Measurements from ENCODE around the gene SAA1. TPM values are rescaled to one million over a fixed set of nuclear protein-coding genes. Genes with fewer than 3 reads are reported as not detected.

Gene SAA1
- total and polyA plus RNA-seq, 9 of the 15 experiments (the other 6 are each of a cell fraction or from before 2014, with no cell fraction given), result 6.3 TPM; not detected in 8

GRCh38 chr11:18308242-18308641 lies 42.2 kb downstream of the SAA1 start (continued):
- TF ChIP-seq DEAF1 (CRISPR knock-in tag; IDR thresholded peaks at IDR 0.05), result no peak

DNA sequence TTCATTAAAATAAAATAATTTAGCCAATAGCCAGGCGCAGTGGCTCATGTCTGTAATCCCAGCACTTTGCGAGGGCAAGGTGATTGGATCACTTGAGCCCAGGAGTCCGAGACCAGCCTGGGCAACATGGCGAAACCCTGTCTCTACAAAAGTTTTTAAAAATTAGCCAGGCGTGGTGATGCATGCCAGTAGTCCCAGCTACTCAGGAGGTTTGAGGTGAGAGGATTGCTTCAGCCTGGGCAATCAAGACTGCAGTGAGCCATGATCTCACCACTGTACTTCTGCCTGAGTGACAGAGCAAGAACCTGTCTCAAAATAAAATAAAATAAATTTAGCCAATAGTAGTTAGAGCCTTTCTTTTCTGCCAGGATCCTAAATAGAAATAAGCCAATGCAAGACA lies 43.6 kb downstream of the SAA1 start:
- Histone ChIP-seq H3K27ac (ENCODE audit: extremely low read depth, low read depth, low read length) (no peak overlapping the region), H3K4me3 (no peak overlapping the region), H3K4me1 (replicated peaks in 1 of 2; ENCODE audit: control insufficient read depth in 2 of 2, insufficient read depth in 2 of 2, low read length in 2 of 2) (peaks cover 2 to 8% of the 10 kb centered on the region in 2 experiments; a peak in 3 of 5 replicates), H4K20me1 (replicated peaks; ENCODE audit: control insufficient read depth, insufficient read depth, low read length) (no peaks in the 10 kb centered on the region), H3K9me3 (replicated peaks; ENCODE audit: control insufficient read depth, insufficient read depth, low read depth, low read length) (no peaks in the 10 kb centered on the region), H3K36me3 (ENCODE audit: control insufficient read depth, insufficient read depth, low read length) (peaks cover 79% of the 10 kb centered on the region), H3K9ac (ENCODE audit: insufficient read depth in 1 of 2, low read depth in 2 of 2, low read length in 2 of 2) (no peak overlapping the region), H2AFZ (ENCODE audit: low read depth, low read length) (no peak overlapping the region), H3K9me1 (ENCODE audit: control insufficient read depth, insufficient read depth, low read length) (no peaks in the 10 kb centered on the region), H3K79me2 (ENCODE audit: control insufficient read depth, insufficient read depth, low read length) (peaks cover 19% of the 10 kb centered on the region), H3K27me3 (ENCODE audit: control insufficient read depth in 2 of 2, insufficient read depth in 2 of 2, low read length in 2 of 2) (no peaks in the 10 kb centered on the region), H3K4me2 (ENCODE audit: insufficient read depth, low read length) (no peak overlapping the region)
- FAIRE-seq (no peak), DNase-seq (ENCODE audit: extremely low read depth in 1 of 4, low spot score in 3 of 4) (no peak), ATAC-seq (no peak)
- CTCF ChIA-PET (ENCODE audit: low intra/inter-chr PET ratio), result no interaction called here
- intact Hi-C loops (cut with micrococcal nuclease) (no loop called here), in situ Hi-C loops (cut with MboI) (no loop called here)
- 98% methylated on average over 5 of the region's 5 CpGs for WGBS (ENCODE audit: insufficient coverage, low coverage, missing lambda C conversion rate)
- TF ChIP-seq MBD2 (IDR thresholded peaks at IDR 0.05; ENCODE audit: borderline replicate concordance, low read depth) (no peak), HDAC2 (IDR thresholded peaks at IDR 0.05) (no peak), AFF4 (CRISPR knock-in tag; IDR thresholded peaks at IDR 0.05) (no peak), CBX3 (IDR thresholded peaks at IDR 0.05; ENCODE audit: borderline replicate concordance in 1 of 2, low read length in 2 of 2) (no peak), NUFIP1 (IDR thresholded peaks at IDR 0.05; ENCODE audit: partially characterized antibody) (no peak), CBFA2T3 (IDR thresholded peaks at IDR 0.05) (no peak)
- TF ChIP-seq, protein P1, sequence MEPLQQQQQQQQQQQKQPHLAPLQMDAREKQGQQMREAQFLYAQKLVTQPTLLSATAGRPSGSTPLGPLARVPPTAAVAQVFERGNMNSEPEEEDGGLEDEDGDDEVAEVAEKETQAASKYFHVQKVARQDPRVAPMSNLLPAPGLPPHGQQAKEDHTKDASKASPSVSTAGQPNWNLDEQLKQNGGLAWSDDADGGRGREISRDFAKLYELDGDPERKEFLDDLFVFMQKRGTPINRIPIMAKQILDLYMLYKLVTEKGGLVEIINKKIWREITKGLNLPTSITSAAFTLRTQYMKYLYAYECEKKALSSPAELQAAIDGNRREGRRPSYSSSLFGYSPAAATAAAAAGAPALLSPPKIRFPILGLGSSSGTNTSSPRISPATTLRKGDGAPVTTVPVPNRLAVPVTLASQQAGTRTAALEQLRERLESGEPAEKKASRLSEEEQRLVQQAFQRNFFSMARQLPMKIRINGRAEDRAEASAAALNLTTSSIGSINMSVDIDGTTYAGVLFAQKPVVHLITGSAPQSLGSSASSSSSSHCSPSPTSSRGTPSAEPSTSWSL (CRISPR knock-in tag; IDR thresholded peaks at IDR 0.05; ENCODE audit: borderline replicate concordance), result no peak
- BruUV-seq (replicated peaks), result no TSS peak
- POLR2A ChIA-PET, result no interaction called here

Data from K562 (cell line).